ENCODE measurements around the gene OR52L1.

- TF ChIP-seq TAF1 (IDR thresholded peaks at IDR 0.05; ENCODE audit: low read depth) (no peak), CTCF (IDR thresholded peaks at IDR 0.05; ENCODE audit: poor library complexity, severe bottlenecking) (peak; percentile 38)
Observed at GRCh38 chr11:5992604-5993251, 5.9 kb upstream of the OR52L1 start.
